Neutrophil (primary cell): Measurements from ENCODE around the gene FXYD3.

Source experiments
- H3K27ac ChIP-seq: fragments of 200-600 bp; sonication (generic); 2 replicates; pipeline ENCODE4 v1.5.1; 2016; ENCODE audit warnings: mild to moderate bottlenecking, moderate library complexity
- H3K27me3 ChIP-seq: fragments of 200-600 bp; sonication (generic); 2 replicates; pipeline ENCODE4 v1.6.0; 2016; ENCODE audit warnings: mild to moderate bottlenecking
- H3K36me3 ChIP-seq: fragments of 200-600 bp; sonication (generic); 2 replicates; pipeline ENCODE4 v1.5.1; 2017
- H3K4me1 ChIP-seq, 2 experiments: fragments of 200-600 bp in 1 of 2; sonication (generic) in 1 of 2; 1 replicate in 1 of 2; 2 replicates in 1 of 2; pipeline versions ENCODE4 v1.5.1 to v1.6.1; 2013 to 2016; ENCODE audit warnings: low read depth in 1 of 2, low read length in 1 of 2, mild to moderate bottlenecking in 1 of 2, moderate library complexity in 1 of 2; ENCODE audit not compliant: control insufficient read depth in 1 of 2, insufficient read depth in 1 of 2
- H3K4me3 ChIP-seq, 2 experiments: fragments of 200-600 bp in 1 of 2; sonication (generic) in 1 of 2; 1 replicate in 1 of 2; 2 replicates in 1 of 2; pipeline ENCODE4 v1.5.1; 2013 to 2016; ENCODE audit warnings: low read depth in 1 of 2, low read length in 1 of 2, mild to moderate bottlenecking in 1 of 2, moderate library complexity in 1 of 2
- H3K9me3 ChIP-seq: fragments of 200-600 bp; sonication (generic); 2 replicates; pipeline ENCODE4 v1.5.1; 2016
- CTCF ChIP-seq: fragments of 200-600 bp; sonication (generic); IDR thresholded peaks from 2 replicates; pipeline ENCODE4 v1.5.1; 2016; ENCODE audit warnings: antibody characterized with exemption

FXYD3 gene

GRCh38 chr19:35134601-35135242 is 19.1 kb downstream of the FXYD3 start, which contains the start of gene LGI4:
Gene LGI4, minus strand, starts transcription at chr19:35135059. Its CDS starts 379 bp downstream, at chr19:35134680.
- H3K36me3 ChIP-seq = no peaks in the 10 kb centered on the region
- TF ChIP-seq CTCF = no peak
- no peak within 1 kb of the TSS for H3K4me3 ChIP-seq
- no peaks in the 10 kb centered on the region for H3K9me3 ChIP-seq
- H3K4me1 ChIP-seq = peaks cover 9 to 16% of the 10 kb centered on the region in 2 experiments
- H3K27me3 ChIP-seq = no peaks in the 10 kb centered on the region
- H3K27ac ChIP-seq = no peak within 1 kb of the TSS

- no peaks in the 10 kb centered on the region for H3K9me3 ChIP-seq
- no peaks in the 10 kb centered on the region for H3K36me3 ChIP-seq
- H3K4me3 ChIP-seq = no peak overlapping the region
- no peak overlapping the region for H3K27ac ChIP-seq
- peak; percentile 73 for TF ChIP-seq CTCF
- H3K27me3 ChIP-seq = peaks cover 5% of the 10 kb centered on the region
- H3K4me1 ChIP-seq = peaks cover 9 to 23% of the 10 kb centered on the region in 2 experiments
These were observed 19.8 kb downstream of the FXYD3 start for GRCh38 chr19:35135389-35135909.

- no peaks in the 10 kb centered on the region for H3K9me3 ChIP-seq
- peaks cover 12% of the 10 kb centered on the region for H3K27me3 ChIP-seq
- H3K4me1 ChIP-seq = peaks cover 15 to 29% of the 10 kb centered on the region in 2 experiments
- no peak overlapping the region for H3K27ac ChIP-seq
- H3K36me3 ChIP-seq = no peaks in the 10 kb centered on the region
- H3K4me3 ChIP-seq = no peak overlapping the region
- no peak for TF ChIP-seq CTCF
These were observed 20.6 kb downstream of the FXYD3 start for GRCh38 chr19:35136231-35136630.

- Histone ChIP-seq H3K36me3 (no peaks in the 10 kb centered on the region), H3K4me1 (peaks cover 23 to 35% of the 10 kb centered on the region in 2 experiments), H3K27me3 (peaks cover 21% of the 10 kb centered on the region), H3K4me3 (no peak overlapping the region), H3K9me3 (no peaks in the 10 kb centered on the region), H3K27ac (no peak overlapping the region)
- no peak for TF ChIP-seq CTCF
These were observed 21.5 kb downstream of the FXYD3 start for GRCh38 chr19:35136977-35137702.

GRCh38 chr19:35138305-35138892 is 22.8 kb downstream of the FXYD3 start, which contains the start of gene FXYD1:
Gene FXYD1, plus strand, starts transcription at chr19:35138824. Its CDS starts 1,256 bp downstream, at chr19:35140080.
- no peak within 1 kb of the TSS for H3K4me3 ChIP-seq
- no peak within 1 kb of the TSS for H3K27ac ChIP-seq
- TF ChIP-seq CTCF = no peak
- H3K9me3 ChIP-seq = no peaks in the 10 kb centered on the region
- H3K4me1 ChIP-seq = peaks cover 35 to 40% of the 10 kb centered on the region in 2 experiments
- H3K27me3 ChIP-seq = peaks cover 34% of the 10 kb centered on the region
- no peaks in the 10 kb centered on the region for H3K36me3 ChIP-seq
